DMS153 treated with DMSO at 0.1 percent for 48 hours (cell line): ENCODE data around the gene PLXNB1.
A peak's percentile ranks its signal among the peaks of the same experiment; 100 is the strongest.
"Not testable (repeated sequence)": the region's sequence is repeated elsewhere in the genome, so short reads cannot be mapped to it uniquely, and the experiment has no call there.

ENCODE experiments used
- DNase-seq: peaks from one replicate; lab custom pipeline; 2025; ENCODE audit not compliant: unreplicated experiment; lab: John Stamatoyannopoulos, UW

PLXNB1 gene

GRCh38 chr3:48429960-48430707 is at the start of gene PLXNB1:
TSS of gene PLXNB1 (minus strand) at chr3:48430086. CDS start at chr3:48424611, 5,475 bp downstream.
- DNase-seq: peak; percentile 7

GRCh38 chr3:48478626-48479555 is 49.0 kb upstream of the PLXNB1 start:
- no peak for DNase-seq

GRCh38 chr3:48477959-48478520 is 48.2 kb upstream of the PLXNB1 start:
- no peak for DNase-seq

- no peak for DNase-seq
Measured at GRCh38 chr3:48476426-48477053, 46.7 kb upstream of the PLXNB1 start.

GRCh38 chr3:48475188-48475587 is 45.3 kb upstream of the PLXNB1 start:
- no peak for DNase-seq

- no peak for DNase-seq
Measured at GRCh38 chr3:48474619-48475018, 44.7 kb upstream of the PLXNB1 start.

GRCh38 chr3:48474031-48474430 is 44.1 kb upstream of the PLXNB1 start:
- not testable (repeated sequence) for DNase-seq

GRCh38 chr3:48473617-48473952 is 43.7 kb upstream of the PLXNB1 start:
- no peak for DNase-seq

GRCh38 chr3:48472923-48473616 is 43.2 kb upstream of the PLXNB1 start:
- DNase-seq: peak; percentile 18

- DNase-seq: no peak
Measured at GRCh38 chr3:48472673-48472922, 42.7 kb upstream of the PLXNB1 start.

GRCh38 chr3:48470286-48470685 is 40.4 kb upstream of the PLXNB1 start:
- no peak for DNase-seq

- DNase-seq: no peak
Measured at GRCh38 chr3:48469046-48469915, 39.4 kb upstream of the PLXNB1 start.

GRCh38 chr3:48468329-48468731 is 38.4 kb upstream of the PLXNB1 start:
- DNase-seq: no peak

GRCh38 chr3:48467473-48468267 is 37.8 kb upstream of the PLXNB1 start:
- no peak for DNase-seq

- no peak for DNase-seq
Measured at GRCh38 chr3:48467110-48467454, 37.2 kb upstream of the PLXNB1 start.

- DNase-seq: peak; percentile 1
Measured at GRCh38 chr3:48466386-48467109, 36.7 kb upstream of the PLXNB1 start.

- DNase-seq: peak; percentile 44
Measured at GRCh38 chr3:48465531-48466378, 35.9 kb upstream of the PLXNB1 start.

GRCh38 chr3:48465237-48465530 is 35.3 kb upstream of the PLXNB1 start:
- no peak for DNase-seq
